ENCODE data around the gene NRBF2. TPM values are rescaled to one million over a fixed set of nuclear protein-coding genes. Genes with fewer than 3 reads are reported as not detected.

NRBF2 gene
- total RNA-seq, 2 donors from 2014 or later = 27.5 to 28.9 TPM

DNA sequence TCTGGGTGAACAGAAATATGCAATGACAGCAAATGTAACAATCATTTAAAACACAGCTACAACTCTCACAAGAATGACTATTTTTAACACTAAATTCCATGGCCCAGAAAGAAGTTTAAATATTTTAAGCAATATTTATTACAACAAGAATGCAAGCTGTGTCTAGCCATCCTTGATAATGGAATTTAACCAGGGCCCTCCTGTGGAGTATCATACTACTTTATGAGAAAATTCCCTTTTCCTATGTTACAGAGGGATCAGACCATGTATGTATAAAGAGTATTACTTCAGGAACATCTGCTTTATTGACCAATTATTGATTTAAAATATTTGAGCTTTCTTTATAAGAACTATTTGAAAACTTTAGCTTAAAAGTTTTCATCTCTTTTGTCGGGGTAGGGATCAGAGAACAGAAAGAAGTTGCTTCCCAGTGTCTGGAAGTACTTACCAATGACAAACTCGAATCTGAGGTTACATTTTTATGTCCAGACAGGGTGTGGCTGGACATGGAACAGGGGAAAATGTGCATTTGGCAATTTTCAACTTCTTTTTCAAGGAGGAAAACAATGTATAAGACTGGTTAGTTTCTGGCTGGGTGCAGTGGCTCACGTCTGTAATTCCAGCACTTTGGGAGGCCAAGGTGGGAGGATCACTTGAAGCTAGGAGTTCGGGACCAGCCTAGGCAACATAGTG is 48.3 kb upstream of the NRBF2 start:
- Mint-ChIP-seq H3K4me1 (no peaks in the 10 kb centered on the region), H3K4me3 (no peak overlapping the region), H3K27ac (no peak overlapping the region), H3K9me3 (no peaks in the 10 kb centered on the region), H3K36me3 (ENCODE audit: low read depth) (no peaks in the 10 kb centered on the region), H3K27me3 (ENCODE audit: insufficient read depth) (no peaks in the 10 kb centered on the region)
- H3K9me3 ChIP-seq (ENCODE audit: control insufficient read depth, low read length) = no peaks in the 10 kb centered on the region
- no peaks in the 10 kb centered on the region for H3K4me1 ChIP-seq (ENCODE audit: control insufficient read depth, insufficient read depth, low read length)
- no peaks in the 10 kb centered on the region for H3K36me3 ChIP-seq (ENCODE audit: control insufficient read depth, insufficient read depth, low read length)
- no peak for DNase-seq
- H3K9ac ChIP-seq (ENCODE audit: extremely low read depth, low read length, poor library complexity, severe bottlenecking) = no peak overlapping the region
- no peak overlapping the region for H3K4me3 ChIP-seq (ENCODE audit: low read length)
- no peak overlapping the region for H3K27ac ChIP-seq (ENCODE audit: low read depth, low read length)
- H3K27me3 ChIP-seq (ENCODE audit: control insufficient read depth, insufficient read depth, low read length, poor library complexity, severe bottlenecking) = no peaks in the 10 kb centered on the region
- WGBS, 2 experiments (ENCODE audit: insufficient coverage in 1 of 2, insufficient read length in 1 of 2) = 83 to 95% methylated on average over 3 to 4 of the region's 4 CpGs
- TF ChIP-seq, protein P1, sequence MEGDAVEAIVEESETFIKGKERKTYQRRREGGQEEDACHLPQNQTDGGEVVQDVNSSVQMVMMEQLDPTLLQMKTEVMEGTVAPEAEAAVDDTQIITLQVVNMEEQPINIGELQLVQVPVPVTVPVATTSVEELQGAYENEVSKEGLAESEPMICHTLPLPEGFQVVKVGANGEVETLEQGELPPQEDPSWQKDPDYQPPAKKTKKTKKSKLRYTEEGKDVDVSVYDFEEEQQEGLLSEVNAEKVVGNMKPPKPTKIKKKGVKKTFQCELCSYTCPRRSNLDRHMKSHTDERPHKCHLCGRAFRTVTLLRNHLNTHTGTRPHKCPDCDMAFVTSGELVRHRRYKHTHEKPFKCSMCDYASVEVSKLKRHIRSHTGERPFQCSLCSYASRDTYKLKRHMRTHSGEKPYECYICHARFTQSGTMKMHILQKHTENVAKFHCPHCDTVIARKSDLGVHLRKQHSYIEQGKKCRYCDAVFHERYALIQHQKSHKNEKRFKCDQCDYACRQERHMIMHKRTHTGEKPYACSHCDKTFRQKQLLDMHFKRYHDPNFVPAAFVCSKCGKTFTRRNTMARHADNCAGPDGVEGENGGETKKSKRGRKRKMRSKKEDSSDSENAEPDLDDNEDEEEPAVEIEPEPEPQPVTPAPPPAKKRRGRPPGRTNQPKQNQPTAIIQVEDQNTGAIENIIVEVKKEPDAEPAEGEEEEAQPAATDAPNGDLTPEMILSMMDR (conservative IDR thresholded peaks at IDR 0.05) = no peak

DNA sequence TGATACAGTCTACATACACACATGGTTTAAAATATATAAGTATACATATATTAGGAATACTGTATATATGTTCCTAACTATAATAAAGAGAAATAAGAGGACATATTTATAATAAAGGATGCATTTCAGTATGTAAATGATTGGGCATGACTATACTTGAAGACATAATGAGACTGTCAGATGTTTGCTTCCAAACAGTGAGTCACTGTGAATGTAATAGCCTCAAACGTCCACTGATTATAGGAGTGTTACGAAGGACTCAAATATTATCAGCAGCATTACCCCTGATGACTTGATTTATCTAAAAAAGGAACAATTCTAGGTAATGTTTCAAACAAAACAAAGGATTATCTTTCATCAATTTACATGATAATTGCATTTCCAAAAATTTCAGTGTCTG is 39.9 kb upstream of the NRBF2 start:
- Mint-ChIP-seq H3K9me3 (no peaks in the 10 kb centered on the region), H3K27me3 (ENCODE audit: insufficient read depth) (no peaks in the 10 kb centered on the region), H3K4me1 (no peaks in the 10 kb centered on the region), H3K36me3 (ENCODE audit: low read depth) (no peaks in the 10 kb centered on the region), H3K4me3 (no peak overlapping the region), H3K27ac (no peak overlapping the region)
- Histone ChIP-seq H3K36me3 (ENCODE audit: control insufficient read depth, insufficient read depth, low read length) (no peaks in the 10 kb centered on the region), H3K4me1 (ENCODE audit: control insufficient read depth, insufficient read depth, low read length) (no peaks in the 10 kb centered on the region), H3K27me3 (ENCODE audit: control insufficient read depth, insufficient read depth, low read length, poor library complexity, severe bottlenecking) (no peaks in the 10 kb centered on the region), H3K9me3 (ENCODE audit: control insufficient read depth, low read length) (no peaks in the 10 kb centered on the region), H3K27ac (ENCODE audit: low read depth, low read length) (no peak overlapping the region), H3K4me3 (ENCODE audit: low read length) (no peak overlapping the region), H3K9ac (ENCODE audit: extremely low read depth, low read length, poor library complexity, severe bottlenecking) (no peak overlapping the region)
- DNase-seq = no peak
- TF ChIP-seq, protein P1 (conservative IDR thresholded peaks at IDR 0.05) = no peak
- 90 to 100% methylated on average over 1 to 2 of the region's 2 CpGs for WGBS, 2 experiments (ENCODE audit: insufficient coverage in 1 of 2, insufficient read length in 1 of 2)

DNA sequence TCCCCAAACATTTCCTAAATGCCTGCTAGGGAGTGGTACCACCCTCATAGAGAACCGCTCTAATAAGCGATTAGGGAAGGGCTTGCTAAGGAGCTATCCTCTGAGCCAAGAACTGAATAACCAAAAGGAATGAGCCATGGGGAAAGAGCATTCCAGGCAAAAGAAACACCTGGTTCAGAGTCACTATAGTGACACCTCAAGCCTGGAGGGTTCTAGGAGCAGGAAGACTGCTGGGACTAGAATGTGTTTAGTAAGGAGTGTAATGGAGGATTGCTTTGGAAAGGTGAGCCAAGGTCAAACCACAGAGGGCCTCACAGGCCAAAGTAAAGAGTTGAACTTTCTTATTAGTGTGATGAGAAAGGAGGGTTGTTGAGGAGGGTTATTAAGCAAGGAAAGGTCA is 38.7 kb upstream of the NRBF2 start:
- no peaks in the 10 kb centered on the region for H3K9me3 ChIP-seq (ENCODE audit: control insufficient read depth, low read length)
- no peak overlapping the region for H3K9ac ChIP-seq (ENCODE audit: extremely low read depth, low read length, poor library complexity, severe bottlenecking)
- H3K27ac Mint-ChIP-seq = no peak overlapping the region
- no peak for DNase-seq
- H3K36me3 Mint-ChIP-seq (ENCODE audit: low read depth) = no peaks in the 10 kb centered on the region
- no peaks in the 10 kb centered on the region for H3K36me3 ChIP-seq (ENCODE audit: control insufficient read depth, insufficient read depth, low read length)
- no peaks in the 10 kb centered on the region for H3K27me3 ChIP-seq (ENCODE audit: control insufficient read depth, insufficient read depth, low read length, poor library complexity, severe bottlenecking)
- no peaks in the 10 kb centered on the region for H3K27me3 Mint-ChIP-seq (ENCODE audit: insufficient read depth)
- no peaks in the 10 kb centered on the region for H3K4me1 Mint-ChIP-seq
- WGBS, 2 experiments (ENCODE audit: insufficient coverage in 1 of 2, insufficient read length in 1 of 2) = 92 to 96% methylated on average over 2 of the region's 2 CpGs
- H3K4me3 Mint-ChIP-seq = no peak overlapping the region
- TF ChIP-seq, protein P1 (conservative IDR thresholded peaks at IDR 0.05) = no peak
- no peak overlapping the region for H3K27ac ChIP-seq (ENCODE audit: low read depth, low read length)
- H3K4me1 ChIP-seq (ENCODE audit: control insufficient read depth, insufficient read depth, low read length) = no peaks in the 10 kb centered on the region
- no peak overlapping the region for H3K4me3 ChIP-seq (ENCODE audit: low read length)
- no peaks in the 10 kb centered on the region for H3K9me3 Mint-ChIP-seq
